ENCODE results near the gene RABGAP1. TPM values are rescaled to one million over a fixed set of nuclear protein-coding genes. Genes with fewer than 3 reads are reported as not detected.

Gene RABGAP1
- total RNA-seq, 2 donors from 2014 or later = 26.3 to 30.8 TPM

DNA sequence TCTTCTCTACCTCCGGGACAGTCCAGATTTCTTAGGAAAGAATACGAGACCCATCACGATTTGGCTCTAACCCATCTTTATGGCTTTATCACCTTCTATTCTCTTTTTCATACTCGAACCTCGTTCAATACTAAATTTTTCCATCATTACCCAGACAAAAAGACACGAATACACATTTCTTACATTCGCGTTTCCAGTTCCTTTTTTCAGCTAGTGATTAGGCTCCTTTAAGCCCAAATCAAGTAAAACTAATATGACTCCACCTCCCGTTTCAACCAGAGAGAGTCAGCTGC is 28.2 kb upstream of the RABGAP1 start:
- peaks cover 0 to 9% of the 10 kb centered on the region in 2 donors for H3K4me1 ChIP-seq
- DNase-seq (ENCODE audit: low spot score) = no peak
- peaks cover 10% of the 10 kb centered on the region for H3K36me3 ChIP-seq
- TF ChIP-seq, protein P1, sequence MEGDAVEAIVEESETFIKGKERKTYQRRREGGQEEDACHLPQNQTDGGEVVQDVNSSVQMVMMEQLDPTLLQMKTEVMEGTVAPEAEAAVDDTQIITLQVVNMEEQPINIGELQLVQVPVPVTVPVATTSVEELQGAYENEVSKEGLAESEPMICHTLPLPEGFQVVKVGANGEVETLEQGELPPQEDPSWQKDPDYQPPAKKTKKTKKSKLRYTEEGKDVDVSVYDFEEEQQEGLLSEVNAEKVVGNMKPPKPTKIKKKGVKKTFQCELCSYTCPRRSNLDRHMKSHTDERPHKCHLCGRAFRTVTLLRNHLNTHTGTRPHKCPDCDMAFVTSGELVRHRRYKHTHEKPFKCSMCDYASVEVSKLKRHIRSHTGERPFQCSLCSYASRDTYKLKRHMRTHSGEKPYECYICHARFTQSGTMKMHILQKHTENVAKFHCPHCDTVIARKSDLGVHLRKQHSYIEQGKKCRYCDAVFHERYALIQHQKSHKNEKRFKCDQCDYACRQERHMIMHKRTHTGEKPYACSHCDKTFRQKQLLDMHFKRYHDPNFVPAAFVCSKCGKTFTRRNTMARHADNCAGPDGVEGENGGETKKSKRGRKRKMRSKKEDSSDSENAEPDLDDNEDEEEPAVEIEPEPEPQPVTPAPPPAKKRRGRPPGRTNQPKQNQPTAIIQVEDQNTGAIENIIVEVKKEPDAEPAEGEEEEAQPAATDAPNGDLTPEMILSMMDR (IDR thresholded peaks at IDR 0.05) = no peak
- H3K9me3 ChIP-seq = no peaks in the 10 kb centered on the region
- peak overlapping the region; percentile 58 to 83 for H3K27ac ChIP-seq
- peak overlapping the region; percentile 57 to 76 for H3K4me3 ChIP-seq
- no peaks in the 10 kb centered on the region for H3K27me3 ChIP-seq

DNA sequence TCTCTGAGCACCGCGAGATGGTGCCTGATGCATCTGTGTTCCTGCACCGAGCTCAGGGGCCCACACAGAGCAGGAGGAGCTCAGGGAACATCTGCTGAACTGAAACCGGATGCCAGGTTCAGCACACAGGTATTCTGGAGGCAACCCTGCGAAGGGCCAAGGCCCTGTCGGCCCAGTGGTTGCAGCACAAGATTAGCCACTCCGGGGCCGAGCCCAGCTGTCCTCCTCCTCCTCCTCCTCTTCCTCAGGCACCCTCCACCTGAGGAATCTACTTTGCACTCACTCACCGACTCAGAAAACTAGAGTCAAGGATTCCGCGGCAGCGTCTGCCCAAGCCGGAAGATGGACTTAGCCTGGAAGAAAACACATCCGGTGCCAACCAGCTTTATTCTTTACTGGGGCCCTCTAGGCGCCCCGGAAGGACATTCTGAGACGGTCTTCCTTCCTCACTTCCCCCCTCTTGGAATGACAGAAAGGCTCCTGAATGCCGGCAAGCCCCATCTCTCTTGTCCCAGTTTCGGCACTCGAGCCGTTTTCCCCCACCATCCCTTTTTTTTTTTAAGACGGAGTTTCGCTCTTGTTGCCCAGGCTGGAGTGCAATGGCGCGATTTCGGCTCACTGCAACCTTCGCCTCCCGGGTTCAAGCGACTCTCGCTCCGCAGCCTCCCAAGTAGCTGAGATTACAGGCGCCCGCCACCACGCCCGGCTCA is 27.7 kb upstream of the RABGAP1 start, which contains the start of gene ZBTB6:
ZBTB6 (minus strand) TSS at position 360 of the 710 bp plus-strand sequence. CDS start 1,251 bp downstream, outside the sequence.
- no peaks in the 10 kb centered on the region for H3K9me3 ChIP-seq
- TF ChIP-seq, protein P1 (IDR thresholded peaks at IDR 0.05) = no peak
- H3K27me3 ChIP-seq = no peaks in the 10 kb centered on the region
- DNase-seq (ENCODE audit: low spot score) = peak; percentile 78
- peaks cover 10% of the 10 kb centered on the region for H3K36me3 ChIP-seq
- H3K4me3 ChIP-seq = peak within 1 kb of the TSS; percentile 57 to 76
- H3K27ac ChIP-seq = peak within 1 kb of the TSS; percentile 58 to 83
- peaks cover 0 to 9% of the 10 kb centered on the region in 2 donors for H3K4me1 ChIP-seq

DNA sequence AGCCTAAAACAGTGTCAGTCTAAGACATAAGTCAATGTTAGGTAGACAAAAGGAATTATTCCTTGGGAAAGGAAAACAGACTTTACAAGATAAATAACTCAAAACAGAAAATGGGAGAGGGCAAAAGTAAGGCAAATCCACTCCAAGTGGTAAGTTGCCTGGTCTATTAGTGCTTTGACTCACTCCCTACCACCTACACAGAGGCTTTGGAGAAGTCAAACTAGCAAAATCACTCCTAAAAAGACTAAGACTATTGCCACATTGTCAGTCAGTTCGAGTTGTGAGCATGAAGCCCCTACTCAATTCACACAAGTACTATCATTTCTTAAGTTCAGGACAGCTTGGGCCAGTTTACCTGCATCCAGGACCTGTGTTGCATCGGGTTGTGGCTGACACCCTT is 22.5 kb upstream of the RABGAP1 start:
- peaks cover 15% of the 10 kb centered on the region for H3K36me3 ChIP-seq
- no peak overlapping the region for H3K4me3 ChIP-seq
- peaks cover 0 to 5% of the 10 kb centered on the region in 2 donors for H3K4me1 ChIP-seq
- DNase-seq (ENCODE audit: low spot score) = no peak
- no peaks in the 10 kb centered on the region for H3K27me3 ChIP-seq
- H3K27ac ChIP-seq = no peak overlapping the region
- TF ChIP-seq, protein P1 (IDR thresholded peaks at IDR 0.05) = no peak
- H3K9me3 ChIP-seq = no peaks in the 10 kb centered on the region

DNA sequence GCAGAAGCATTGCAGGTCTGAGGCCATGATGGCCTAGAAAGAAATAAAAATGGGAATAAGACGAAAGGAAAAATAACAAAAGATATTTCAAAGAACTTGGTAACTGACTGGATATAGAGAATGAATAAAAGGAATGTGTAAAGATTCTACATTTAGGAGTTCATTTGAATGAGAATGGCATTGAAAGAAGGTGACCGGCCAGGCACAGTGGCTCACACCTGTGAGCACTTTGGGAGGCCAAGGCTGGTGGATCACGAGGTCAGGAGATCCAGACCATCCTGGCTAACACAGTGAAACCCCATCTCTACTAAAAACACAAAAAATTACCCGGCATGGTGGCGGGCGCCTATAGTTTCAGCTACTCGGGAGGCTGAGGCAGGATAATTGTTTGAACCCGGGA is 18.1 kb upstream of the RABGAP1 start:
- Histone ChIP-seq H3K36me3 (peaks cover 15% of the 10 kb centered on the region), H3K27me3 (no peaks in the 10 kb centered on the region), H3K9me3 (no peaks in the 10 kb centered on the region), H3K27ac (no peak overlapping the region), H3K4me1 (no peaks in the 10 kb centered on the region), H3K4me3 (no peak overlapping the region)
- DNase-seq (ENCODE audit: low spot score) = no peak
- TF ChIP-seq, protein P1 (IDR thresholded peaks at IDR 0.05) = no peak

DNA sequence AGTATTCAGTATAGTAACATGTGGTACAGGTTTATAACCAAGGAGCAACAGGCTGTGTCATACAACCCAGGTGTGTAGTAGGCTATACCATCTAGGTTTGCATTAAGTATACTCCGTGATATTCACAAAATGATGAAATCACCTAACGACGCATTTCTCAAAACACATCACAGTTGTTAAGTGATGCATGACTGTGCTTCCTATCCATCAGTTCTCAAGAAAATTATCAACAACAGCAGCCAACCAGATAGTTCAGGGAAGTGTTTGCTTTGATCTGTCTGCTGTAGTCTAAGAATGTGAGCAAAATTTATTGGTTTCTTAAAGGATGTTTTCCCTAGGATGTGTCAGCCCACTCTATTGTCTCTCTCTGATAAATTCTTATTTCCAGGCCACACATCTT is 16.9 kb upstream of the RABGAP1 start:
- Histone ChIP-seq H3K27me3 (no peaks in the 10 kb centered on the region), H3K9me3 (no peaks in the 10 kb centered on the region), H3K4me1 (no peaks in the 10 kb centered on the region), H3K4me3 (no peak overlapping the region), H3K36me3 (peaks cover 9% of the 10 kb centered on the region), H3K27ac (no peak overlapping the region)
- DNase-seq (ENCODE audit: low spot score) = no peak
- TF ChIP-seq, protein P1 (IDR thresholded peaks at IDR 0.05) = no peak

Data from right atrium auricular region (tissue), 2 donors.